ENCODE data around the gene PGGHG.
"Not testable (repeated sequence)": the region's sequence is repeated elsewhere in the genome, so short reads cannot be mapped to it uniquely, and the experiment has no call there.

The PGGHG gene

DNA sequence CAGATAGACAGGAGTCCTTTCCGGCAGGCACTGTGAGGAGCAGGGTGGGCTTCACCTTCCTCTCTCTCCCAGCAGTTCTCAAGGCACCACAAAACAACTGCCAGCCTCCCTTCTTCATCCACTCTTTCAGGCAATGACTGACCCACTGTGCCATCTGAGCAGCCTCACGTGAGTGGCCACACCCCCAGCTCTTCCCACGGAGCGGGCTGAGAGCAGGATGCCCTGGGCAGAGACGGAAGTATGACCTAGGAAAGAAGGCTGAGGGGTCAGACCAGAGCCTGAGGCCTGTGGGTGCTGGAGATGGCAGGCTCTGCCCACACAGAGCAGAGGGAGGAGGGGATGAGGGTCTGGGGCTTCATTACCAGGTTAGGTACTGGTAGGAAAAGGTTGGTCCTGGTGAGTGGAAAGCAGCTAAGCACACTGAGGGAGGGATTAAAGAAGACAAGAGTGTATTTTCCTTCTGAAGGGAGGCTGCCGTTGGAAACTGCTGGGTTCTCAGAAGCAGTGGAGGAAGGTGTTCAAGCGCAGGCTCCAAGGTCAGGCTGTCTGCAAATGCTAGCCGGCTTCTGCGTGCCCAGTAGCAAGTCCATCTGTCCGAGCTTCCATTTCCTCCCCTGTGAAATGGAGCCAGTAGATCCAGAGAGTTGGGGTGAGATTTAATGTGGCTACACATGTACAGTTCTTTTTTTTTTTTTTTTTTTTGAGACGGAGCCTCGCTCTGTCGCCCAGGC, 6.1 kb upstream of the PGGHG start:
- intact Hi-C loops (cut with DNase I): no loop called here
- peak in 6 of 42 donors; percentile 2 to 22 (median 2) for DNase-seq

DNA sequence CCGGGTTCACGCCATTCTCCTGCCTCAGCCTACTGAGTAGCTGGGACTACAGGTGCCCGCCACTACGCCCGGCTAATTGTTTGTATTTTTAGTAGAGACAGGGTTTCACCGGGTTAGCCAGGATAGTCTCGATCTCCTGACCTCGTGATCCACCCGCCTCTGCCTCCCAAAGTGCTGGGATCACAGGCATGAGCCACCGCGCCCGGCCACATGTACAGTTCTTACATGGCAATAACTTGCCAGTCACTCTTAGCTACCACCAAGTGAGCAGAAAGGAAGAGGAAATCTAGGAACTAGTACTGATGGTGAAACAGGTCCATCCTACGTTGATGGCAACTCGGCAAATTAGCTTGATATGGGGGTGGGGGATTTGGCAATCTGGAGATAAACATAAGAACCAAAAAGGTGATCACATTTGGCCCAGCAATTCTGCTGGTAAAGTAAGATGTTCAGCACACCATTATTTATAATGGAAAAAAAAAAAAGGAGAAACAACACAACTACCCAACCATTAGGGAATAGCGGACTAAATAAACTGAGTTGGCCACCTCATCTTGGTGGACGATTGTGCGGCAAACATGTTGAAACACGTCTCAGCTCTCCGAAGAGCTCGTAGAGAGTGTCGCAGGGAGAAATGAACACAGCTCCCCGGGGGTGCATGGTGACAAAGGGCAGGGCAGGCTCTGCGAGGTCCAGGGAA, 5.4 kb upstream of the PGGHG start:
- intact Hi-C loops (cut with DNase I): no loop called here

DNA sequence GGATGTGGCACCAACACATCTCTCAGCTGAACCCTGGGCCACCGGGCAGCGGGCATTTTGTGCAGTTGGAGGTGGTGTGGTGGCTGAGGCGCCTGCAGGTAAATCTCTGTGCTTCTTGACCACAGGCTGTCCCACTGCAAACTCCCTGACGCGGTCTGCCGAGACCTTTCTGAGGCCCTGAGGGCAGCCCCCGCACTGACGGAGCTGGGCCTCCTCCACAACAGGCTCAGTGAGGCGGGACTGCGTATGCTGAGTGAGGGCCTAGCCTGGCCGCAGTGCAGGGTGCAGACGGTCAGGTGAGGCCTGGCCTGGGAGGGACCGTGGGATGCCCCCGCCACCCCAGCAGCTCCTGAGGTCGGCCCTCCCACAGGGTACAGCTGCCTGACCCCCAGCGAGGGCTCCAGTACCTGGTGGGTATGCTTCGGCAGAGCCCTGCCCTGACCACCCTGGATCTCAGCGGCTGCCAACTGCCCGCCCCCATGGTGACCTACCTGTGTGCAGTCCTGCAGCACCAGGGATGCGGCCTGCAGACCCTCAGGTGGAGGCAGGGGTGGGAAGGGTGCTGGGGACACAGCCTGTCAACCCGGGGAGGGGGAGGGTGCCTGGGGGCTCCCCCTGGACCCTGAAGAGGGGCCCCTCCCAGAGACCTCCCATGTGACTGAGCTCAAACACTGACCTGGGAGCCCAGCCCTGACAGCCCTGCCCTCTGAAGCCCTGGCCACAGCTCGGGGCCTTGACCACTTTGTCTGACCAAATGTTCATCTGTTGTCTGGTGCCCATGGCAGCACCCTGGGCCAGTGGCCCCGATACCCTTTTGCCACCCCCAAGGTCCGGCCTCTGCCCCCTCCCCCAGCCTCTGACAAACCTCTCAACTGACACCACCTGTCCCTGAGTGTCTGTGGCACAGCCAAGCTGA, 4.6 kb upstream of the PGGHG start:
- peak in 8 of 42 donors; percentile 1 to 33 (median 10) for DNase-seq
- intact Hi-C loops (cut with DNase I): no loop called here

More for the DNA sequence above, 5.4 kb upstream of the PGGHG start:
- peak in 3 of 42 donors; percentile 0 to 14 (median 11) for DNase-seq

DNA sequence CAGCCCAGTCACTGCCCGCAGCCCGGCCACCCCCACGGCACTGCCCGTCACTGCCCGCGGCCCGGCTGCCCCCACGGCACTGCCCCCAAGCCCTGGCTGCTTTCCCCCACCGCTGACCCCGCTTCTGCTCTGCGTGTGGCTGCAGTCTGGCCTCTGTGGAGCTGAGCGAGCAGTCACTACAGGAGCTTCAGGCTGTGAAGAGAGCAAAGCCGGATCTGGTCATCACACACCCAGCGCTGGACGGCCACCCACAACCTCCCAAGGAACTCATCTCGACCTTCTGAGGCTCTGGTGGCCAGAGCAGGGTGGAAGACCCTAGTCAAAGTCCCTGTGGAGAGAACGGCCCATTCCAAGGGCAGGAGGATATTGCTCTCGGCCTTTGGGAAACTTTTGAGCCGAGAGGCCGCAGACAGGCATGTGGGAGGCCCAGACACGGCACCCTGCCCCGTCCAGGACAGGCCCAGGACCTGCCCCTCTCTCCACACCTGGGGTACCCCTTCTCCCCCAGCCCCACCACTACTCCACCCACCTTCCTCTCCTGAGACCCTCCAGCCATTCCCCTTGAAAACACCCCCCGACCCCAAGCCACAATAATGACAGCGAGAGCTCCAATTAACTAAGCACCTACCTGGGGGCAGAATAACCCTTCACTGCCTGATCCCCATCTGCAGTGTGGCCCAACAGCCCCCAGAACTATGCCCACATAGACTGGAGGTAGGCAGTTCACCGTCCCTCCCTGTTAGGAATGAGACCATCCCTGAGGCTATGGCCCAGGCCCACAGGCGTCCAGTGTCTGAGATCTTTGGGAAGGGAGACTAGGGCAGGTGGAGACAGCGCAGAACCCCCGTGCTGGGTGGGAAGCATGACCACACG, 3.7 kb upstream of the PGGHG start:
- intact Hi-C loops (cut with DNase I): no loop called here
- DNase-seq: peak in 8 of 42 donors; percentile 1 to 30 (median 7)

DNA sequence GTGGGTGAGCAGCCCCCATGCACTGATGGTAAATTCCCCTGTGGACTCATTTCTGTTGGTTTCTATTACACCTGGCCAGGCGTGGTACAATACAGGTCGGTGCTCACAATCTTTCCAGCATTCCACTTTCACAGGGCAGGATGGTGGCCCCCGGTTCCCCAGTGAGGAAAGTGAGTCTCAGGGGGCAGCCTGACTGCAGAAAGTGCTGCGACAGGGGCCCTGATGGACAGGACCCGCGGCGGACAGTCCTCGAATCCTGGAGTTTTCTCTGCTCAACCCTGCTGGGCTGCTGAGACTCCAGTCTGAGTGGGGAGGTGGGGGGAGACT, 3.1 kb upstream of the PGGHG start:
- peak in 3 of 42 donors; percentile 2 to 20 (median 13) for DNase-seq
- intact Hi-C loops (cut with DNase I): no loop called here

DNA sequence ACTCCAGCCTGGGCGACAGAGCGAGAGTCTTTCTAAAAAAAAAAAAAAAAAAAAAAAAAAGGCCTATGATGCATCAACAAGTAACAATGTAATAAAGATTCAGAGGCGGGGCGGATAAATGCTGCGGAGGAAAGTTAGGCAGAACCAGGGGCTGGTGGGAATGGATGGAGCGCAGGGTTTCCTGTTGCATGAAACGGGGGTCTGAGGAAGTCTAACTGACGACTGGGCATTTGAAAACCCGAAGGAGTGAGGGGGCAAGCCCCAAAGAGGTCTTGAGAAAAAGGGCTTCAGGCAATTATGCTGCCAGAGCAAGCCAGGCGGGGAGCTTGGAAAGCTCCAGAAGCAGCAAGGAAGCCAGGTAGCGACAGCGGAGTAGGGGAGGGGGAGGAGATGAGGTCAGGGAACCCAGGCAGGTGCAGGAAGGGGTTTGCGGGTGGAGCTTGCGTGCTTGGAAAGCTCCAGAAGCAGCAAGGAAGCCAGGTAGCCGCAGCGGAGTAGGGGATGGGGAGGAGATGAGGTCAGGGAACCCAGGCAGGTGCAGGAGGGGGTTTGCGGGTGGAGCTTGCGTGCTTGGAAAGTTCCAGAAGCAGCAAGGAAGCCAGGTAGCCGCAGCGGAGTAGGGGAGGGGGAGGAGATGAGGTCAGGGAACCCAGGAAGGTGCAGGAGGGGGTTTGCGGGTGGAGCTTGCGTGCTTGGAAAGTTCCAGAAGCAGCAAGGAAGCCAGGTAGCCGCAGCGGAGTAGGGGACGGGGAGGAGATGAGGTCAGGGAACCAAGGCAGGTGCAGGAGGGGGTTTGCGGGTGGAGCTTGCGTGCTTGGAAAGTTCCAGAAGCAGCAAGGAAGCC, 1.7 kb upstream of the PGGHG start:
- peak in 5 of 42 donors; percentile 1 to 28 (median 9) for DNase-seq
- intact Hi-C loops (cut with DNase I): not testable (repeated sequence)

DNA sequence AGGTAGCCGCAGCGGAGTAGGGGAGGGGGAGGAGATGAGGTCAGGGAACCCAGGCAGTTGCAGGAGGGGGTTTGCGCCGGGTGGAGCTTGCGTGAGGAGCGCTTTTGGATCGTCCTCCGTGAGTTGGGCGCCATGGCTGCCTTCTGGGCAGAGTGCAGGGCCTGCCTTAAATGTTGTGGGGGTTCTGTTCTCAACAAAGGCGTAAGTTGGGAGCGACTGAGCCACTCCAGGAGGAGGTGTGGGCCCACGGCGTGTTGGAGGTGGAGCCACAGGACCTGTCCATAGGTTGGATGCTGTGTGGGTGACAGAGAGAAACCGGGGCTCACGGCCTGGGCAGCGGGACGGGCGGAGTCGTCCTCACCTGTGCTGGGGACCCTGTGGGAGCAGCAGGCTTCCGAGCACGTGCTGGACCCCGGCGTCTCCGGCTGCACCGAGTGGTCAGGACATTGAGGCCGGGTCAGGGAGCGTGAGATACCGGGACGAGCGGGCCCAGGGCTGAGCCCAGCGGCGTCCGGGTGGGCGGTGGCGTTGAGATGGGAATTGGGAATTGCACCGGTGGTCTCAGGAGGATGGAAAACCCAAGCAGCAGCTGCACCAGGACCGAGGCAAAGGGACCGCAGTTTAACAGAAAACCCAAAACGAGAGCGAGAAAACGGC, 977 bp upstream of the PGGHG start:
- intact Hi-C loops (cut with DNase I): no loop called here
- DNase-seq: peak in 5 of 42 donors; percentile 1 to 26 (median 13)

DNA sequence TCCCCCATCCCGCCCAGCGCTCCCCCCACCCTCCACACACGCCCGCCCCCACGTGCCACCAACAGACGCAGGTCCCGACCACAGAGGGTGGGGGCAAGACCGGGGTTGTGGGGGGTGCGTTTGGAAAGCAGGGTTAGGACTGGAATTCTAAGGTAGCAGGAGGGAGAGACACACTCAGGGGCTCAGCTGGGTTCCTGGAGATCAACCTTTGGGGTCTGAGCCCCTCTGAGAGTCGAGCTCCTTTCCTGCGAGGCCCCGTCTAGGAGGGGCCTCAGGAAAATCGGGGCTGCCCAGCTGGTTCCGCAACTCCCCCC, 429 bp downstream of the PGGHG start:
- intact Hi-C loops (cut with DNase I): no loop called here

DNA sequence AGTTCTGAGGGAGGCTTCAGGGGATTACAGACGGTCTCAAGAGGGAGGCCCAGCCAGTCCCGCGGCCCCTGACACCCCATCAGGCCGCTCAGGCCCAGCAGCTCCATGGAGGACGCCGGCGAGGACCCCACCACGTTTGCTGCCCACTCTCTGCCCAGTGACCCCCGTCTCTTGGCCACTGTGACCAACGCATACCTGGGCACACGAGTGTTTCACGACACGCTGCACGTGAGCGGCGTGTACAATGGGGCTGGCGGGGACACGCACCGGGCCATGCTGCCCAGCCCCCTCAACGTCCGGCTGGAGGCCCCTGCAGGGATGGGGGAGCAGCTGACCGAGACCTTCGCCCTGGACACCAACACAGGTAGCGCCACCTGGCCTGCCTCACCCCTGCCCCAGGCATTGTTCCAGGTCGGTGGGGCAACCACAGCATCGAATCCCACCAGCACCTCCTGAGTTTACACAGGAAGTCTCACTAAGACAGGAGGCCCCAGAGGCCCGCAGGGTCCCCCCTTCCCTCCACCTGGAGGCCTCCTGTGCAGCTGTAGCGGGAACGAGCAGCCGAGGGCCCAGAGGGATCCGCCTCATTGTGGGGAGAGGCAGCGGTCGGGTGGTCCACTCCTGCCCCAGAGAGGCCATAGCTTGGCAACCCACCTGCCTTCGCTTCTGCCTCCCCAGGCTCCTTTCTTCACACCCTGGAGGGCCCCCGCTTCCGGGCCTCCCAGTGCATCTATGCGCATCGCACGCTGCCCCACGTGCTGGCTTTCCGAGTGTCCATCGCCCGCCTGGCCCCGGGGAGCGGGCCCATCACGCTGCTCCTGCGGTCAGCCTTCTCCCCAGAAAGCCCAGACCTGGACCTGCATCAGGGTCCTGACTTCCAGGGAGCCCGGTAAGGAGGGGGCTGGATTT, 1.0 kb downstream of the PGGHG start:
- intact Hi-C loops (cut with DNase I): no loop called here
- DNase-seq: peak in 1 of 42 donors; percentile 25

More for the DNA sequence above, 429 bp downstream of the PGGHG start:
- no peak for DNase-seq

DNA sequence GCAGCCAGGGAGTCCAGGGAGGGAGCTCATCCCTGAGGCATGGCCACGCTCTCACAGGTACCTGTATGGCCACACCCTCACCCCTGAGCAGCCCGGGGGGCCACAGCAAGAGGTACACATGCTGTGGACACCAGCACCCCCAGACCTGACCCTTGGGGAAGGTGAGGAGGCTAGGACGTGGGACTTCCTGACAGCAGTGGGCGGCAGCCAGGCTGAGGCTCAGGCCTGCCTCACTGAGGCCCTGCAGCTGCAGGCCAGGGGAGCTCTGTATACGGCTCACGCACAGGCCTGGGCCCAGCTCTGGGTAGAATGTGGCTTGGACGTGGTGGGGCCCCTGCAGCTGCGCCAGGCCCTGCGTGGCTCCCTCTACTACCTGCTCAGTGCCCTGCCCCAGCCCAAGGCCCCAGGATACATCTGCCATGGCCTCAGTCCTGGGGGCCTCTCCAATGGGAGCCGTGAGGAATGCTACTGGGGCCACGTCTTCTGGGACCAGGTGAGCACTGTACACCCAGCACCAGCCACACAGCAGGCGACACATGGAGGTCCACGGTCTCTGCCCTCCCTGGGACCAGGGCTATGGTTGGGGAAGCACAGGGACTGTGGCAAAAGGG, 1.8 kb downstream of the PGGHG start:
- DNase-seq: no peak
- intact Hi-C loops (cut with DNase I): no loop called here

DNA sequence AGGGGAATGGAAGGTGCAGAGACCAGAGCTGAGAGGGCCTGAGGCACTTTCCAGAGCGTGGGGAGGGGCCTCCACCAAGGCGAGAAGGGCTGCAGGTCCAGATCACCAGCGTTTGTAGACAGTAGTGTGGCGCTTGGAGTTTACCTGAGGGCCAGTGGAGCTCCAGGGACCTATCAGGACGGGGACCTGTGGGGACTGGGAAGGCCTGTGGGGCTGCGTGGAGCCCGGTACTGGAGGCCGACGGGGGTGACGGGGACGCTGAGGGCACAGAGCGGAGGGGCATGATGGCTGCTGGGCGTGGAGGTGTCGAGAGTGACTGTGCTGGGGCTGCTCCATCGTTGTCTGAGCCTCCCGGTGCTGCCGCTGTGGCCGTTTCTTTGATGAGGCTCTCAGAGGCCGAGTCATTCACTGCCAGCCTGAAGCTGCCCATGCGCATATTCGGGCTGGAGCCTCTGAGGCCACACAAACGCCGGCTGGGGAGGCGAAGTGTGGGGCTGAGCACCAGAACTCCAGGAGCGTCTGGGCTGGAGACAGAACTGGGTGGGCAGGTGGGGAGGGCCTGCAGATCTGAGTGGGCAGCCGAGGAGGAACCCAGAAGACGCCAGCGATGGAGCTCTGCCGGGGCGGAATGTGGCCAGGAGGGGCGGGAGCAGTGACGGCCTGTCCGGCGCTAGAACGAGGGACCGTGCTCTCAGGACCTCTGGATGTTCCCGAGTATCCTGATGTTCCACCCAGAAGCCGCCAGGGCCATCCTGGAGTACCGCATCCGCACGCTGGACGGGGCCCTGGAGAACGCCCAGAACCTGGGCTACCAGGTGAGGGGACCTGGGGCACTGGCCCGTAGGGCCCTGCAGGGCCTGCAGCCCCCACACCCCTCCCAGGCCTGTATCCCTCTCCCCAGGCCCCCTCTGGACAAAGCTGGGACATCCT, 2.6 kb downstream of the PGGHG start:
- no peak for DNase-seq

DNA sequence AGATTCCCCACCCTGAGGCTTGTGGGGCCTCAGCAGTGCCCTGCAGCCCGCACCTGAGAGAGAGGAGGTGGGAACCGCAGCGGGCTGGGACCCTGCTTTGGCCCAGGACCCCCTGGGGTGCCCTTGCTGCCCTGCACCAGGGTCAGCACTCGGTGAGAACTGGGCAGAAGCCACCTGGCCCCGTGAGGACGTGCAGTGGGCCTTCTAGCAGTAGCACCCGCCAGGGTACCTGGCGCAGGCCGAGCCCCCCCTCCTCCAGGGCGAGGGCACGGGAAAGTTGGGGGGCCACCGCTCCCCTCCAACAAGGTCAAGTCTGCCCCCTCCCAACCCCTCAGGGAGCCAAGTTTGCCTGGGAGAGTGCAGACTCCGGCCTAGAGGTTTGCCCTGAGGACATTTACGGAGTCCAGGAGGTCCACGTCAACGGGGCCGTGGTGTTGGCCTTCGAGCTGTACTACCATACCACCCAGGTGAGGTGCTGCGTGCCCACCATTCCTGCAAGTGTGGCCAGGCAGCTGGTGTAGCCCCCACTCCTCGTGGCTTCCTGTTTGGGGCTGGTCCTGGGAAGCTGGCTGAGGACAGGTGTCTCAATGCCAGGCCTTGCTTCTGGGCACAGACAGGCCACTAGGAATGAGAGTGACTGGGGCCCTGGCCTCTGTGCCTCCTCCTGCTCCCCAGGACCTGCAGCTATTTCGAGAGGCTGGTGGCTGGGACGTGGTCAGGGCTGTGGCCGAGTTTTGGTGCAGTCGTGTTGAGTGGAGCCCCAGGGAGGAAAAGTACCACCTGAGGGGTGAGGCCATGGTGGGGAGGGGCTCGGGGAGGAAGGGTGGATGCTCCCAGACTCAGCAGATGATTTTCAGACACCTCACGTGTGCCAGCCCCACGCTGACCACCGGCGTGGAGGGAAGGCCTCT, 3.5 kb downstream of the PGGHG start:
- intact Hi-C loops (cut with DNase I): no loop called here
- no peak for DNase-seq

More for the DNA sequence above, 2.6 kb downstream of the PGGHG start:
- intact Hi-C loops (cut with DNase I): no loop called here

DNA sequence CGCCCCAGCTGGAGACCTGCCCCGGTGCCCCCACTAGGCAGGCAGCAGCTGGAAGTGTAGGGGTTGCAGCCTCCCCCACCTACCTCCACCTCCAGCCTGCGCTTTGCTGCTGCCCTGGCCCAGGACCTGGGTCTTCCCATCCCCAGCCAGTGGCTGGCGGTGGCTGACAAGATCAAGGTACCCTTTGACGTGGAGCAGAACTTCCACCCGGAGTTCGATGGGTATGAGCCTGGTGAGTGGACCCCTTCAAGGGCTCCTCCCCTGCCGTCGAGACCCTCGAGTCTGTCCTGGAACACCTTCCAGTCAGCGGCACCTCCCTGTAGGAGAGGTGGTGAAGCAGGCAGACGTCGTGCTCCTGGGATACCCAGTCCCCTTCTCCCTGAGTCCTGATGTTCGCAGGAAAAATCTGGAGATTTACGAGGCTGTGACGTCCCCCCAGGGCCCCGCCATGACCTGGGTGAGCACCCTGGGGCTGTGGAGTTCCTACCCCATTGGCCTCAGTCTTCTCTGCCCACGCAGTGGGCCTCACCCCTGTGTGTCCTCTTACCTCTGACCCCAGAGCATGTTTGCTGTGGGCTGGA, 4.4 kb downstream of the PGGHG start:
- DNase-seq: no peak
- intact Hi-C loops (cut with DNase I): no loop called here

Measured in head of caudate nucleus (tissue), 42 donors.